ACHN (cell line): ENCODE data around the gene CYB5B.

Experiments
- DNase-seq: peaks from one replicate; pipeline ENCODE4 v3.0.0-alpha.2; 2015
- in situ Hi-C: cut with HindIII; loops from 2 replicates; pipeline ENCODE4 v1.10.0; 2017; ENCODE audit warnings: low sequenced_read_pairs, low pct_ligation_motif_present, low pct_unique_long_range_greater_than_20kb

The CYB5B gene

DNA sequence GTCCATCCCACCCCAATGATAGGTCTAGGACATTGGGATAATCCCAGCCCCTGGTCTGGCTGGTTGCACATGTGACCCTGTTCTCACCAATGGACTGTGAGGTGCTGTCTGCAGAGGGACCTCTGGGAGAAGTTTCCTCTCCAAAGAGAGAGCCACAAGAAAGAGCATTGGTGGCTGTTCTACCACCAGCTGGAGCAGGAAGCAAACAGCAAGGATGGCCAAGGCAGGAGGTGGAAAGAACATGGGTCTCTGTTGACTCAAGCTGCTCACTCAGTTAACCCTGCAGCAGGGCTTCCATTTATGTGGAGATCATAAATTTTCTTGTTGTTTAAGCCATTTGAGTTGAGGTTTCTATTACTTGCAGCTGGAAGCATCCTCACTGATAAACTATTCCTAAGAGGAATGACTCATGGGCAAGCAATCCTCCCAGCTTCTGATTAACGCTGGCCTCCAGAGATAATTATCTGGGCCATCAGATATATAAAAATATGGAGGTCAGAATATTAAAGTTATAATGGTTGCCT is 52.6 kb downstream of the CYB5B start:
- in situ Hi-C loops, result no loop called here
- DNase-seq, result peak; percentile 95

- peak; percentile 54 for DNase-seq
- in situ Hi-C loops, result no loop called here
Observed at GRCh38 chr16:69477546-69477945, 53.1 kb downstream of the CYB5B start.

GRCh38 chr16:69478685-69479084 is 54.3 kb downstream of the CYB5B start:
- no peak for DNase-seq
- in situ Hi-C loops, result no loop called here

DNA sequence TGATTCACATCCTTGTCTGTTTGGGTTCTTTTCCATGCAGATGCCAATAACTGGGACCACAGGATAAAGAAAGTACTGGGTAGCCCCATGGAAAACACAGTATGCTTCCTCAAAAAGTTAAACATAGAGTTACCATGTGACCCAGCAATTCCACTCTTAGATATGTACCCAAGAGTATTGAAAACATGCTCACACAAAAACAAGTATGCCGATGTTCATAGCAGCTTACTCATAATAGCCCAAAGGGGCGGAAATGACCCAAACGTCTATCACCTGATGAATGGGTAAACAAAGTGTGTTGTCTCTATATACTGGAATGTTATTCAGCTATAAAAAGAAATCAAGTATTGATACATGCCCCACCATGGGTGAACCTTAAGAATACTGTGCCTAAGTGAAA is 55.4 kb downstream of the CYB5B start:
- DNase-seq, result no peak
- in situ Hi-C loops, result no loop called here

GRCh38 chr16:69481901-69482341 is 57.5 kb downstream of the CYB5B start:
- in situ Hi-C loops, result no loop called here

DNA sequence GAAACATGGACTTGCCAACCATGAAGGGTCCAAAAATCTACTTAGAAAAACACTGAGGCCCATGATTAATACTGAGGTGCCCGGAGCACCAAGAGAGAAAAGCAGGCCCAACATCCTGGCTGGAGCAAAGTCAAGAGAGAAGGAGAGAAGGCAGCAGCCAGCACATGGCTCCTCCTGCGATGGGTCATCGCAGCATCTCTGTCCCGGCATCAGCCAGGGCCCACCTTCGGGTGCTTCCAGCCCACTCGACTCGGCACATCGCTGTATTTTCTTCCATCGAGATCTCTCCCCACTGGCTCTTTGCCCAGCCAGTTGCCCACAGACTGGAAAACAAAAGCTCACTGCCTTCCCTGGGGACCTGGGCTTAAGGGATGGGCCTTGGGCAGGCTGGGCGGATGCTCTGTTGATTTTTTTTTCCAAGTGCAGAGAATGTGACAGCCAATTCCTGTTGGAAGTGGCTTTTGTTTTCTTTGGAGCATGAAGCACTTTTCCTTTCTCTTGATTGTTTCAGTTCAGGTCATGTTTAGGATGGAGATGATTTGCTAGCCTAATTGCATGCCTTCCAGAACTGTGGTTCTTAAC is 58.1 kb downstream of the CYB5B start:
- in situ Hi-C loops, result no loop called here
- peak; percentile 11 for DNase-seq

More at GRCh38 chr16:69481901-69482341, 57.5 kb downstream of the CYB5B start:
- no peak for DNase-seq

- no peak for DNase-seq
- in situ Hi-C loops, result no loop called here
Observed at GRCh38 chr16:69483611-69484010, 59.2 kb downstream of the CYB5B start.

GRCh38 chr16:69485361-69485760 is 60.9 kb downstream of the CYB5B start:
- in situ Hi-C loops, result no loop called here

DNA sequence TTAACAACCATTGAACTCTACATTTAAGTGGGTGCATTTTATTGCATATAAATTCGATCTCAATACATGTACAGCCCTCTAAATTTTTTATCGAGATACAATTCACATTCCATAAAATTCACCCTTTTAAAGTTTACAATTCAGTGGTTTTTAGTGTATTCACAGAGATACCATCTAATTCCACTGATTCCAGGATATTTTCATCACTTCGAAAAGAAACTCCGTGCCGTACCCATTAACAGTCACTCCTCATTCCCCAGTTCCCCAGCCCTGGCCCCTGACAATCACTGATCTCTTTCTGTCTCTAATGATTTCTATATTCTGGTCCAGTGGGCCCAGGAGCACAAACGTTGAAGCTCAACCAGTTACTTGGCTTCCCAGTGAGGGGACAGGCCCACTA is 61.4 kb downstream of the CYB5B start:
- in situ Hi-C loops, result no loop called here
- DNase-seq, result no peak

More at GRCh38 chr16:69485361-69485760, 60.9 kb downstream of the CYB5B start:
- no peak for DNase-seq

- DNase-seq, result no peak
- in situ Hi-C loops, result no loop called here
Observed at GRCh38 chr16:69486272-69486671, 61.9 kb downstream of the CYB5B start.

- no peak for DNase-seq
- in situ Hi-C loops, result no loop called here
Observed at GRCh38 chr16:69486724-69487123, 62.3 kb downstream of the CYB5B start.

DNA sequence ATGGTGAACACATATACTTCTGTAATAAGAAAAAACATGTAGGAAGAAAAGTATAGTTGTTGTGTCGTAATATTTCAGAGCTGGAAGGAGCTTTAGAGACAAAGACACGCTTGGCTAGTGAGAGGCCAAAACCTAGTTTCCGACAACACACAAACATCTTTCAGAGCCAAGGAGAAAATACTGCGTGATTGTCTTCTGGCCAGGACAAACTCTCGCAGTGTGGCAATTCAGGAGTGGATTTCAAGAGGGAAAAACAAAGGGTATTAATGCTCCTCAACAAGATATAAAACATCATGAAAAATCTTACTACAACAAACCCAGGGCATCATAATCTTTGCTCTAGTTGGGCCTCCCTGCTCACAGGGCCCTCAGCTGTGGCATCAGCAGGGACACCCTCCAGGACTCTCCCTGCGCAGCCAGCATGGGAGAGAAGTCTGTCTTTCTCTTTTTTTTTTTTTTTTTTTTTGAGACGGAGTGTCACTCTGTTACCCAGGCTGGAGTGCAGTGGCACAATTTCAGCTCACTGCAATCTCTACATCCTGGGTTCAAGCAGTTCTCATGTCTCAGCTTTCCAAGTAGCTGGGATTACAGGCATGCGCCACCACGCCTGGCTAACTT is 66.4 kb downstream of the CYB5B start:
- in situ Hi-C loops, result no loop called here

DNA sequence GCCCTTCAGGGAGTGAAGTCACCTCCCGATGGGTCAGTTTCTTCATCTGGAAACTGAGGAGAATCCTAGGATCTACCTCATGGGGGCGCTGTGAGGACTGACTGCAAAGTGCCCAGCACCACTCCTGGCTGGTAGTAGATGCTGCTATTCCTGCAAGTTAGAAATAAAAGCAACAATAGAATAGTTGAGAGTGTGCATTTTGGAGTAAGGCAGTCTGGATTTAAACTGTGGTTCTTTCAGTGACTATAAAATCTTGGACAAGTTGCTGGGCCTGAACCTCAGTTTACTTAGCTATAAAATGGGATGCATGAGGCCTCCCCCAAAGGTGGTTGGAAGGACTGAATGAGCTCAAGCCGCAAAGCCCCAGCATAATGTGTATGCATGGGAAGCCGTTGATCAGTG is 70.6 kb downstream of the CYB5B start:
- in situ Hi-C loops, result no loop called here
- peak; percentile 60 for DNase-seq

More for the DNA sequence above, 66.4 kb downstream of the CYB5B start:
- no peak for DNase-seq

- DNase-seq, result no peak
- in situ Hi-C loops, result no loop called here
Observed at GRCh38 chr16:69495821-69496220, 71.4 kb downstream of the CYB5B start.

DNA sequence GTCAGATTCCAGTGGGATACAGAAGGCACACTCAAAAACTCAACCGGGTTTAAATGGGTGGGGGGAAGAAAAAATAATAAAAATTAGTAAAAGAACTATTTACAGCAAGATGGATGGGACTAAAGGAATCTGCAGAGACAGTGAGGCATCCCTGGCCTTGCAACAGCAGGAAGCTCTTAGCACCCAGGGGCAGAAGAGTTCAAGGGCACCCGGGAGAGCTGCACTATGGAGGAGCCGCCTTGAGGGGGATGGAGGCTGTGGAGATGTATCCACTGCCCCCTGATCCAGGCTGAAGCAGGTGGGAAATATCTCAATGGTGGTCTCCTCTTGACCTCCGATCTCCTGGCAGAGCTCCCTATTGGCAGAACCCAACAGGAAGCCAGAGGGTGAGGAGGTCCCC is 72.0 kb downstream of the CYB5B start:
- in situ Hi-C loops, result no loop called here
- DNase-seq, result no peak

DNA sequence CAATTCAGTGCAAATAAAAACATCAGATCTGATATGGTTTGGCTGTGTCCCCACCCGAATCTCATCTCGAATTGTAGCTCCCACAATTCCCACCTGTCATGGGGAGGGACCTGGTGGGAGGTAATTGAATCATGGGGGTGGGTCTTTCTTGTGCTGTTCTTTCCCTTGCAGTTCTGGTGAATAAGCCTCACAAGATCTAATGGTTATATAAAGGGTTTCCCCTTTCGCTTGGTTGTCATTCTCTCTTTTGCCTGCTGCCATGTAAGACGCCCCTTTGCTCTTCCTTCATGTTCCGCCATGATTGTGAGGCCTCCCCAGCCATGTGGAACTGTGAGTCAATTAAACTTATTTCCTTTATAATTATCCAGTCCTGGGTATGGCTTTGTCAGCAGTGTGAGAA is 72.5 kb downstream of the CYB5B start:
- no peak for DNase-seq
- in situ Hi-C loops, result no loop called here

- in situ Hi-C loops, result no loop called here
- no peak for DNase-seq
Observed at GRCh38 chr16:69497876-69498596, 73.6 kb downstream of the CYB5B start.

- in situ Hi-C loops, result no loop called here
- DNase-seq, result no peak
Observed at GRCh38 chr16:69498926-69499325, 74.5 kb downstream of the CYB5B start.

DNA sequence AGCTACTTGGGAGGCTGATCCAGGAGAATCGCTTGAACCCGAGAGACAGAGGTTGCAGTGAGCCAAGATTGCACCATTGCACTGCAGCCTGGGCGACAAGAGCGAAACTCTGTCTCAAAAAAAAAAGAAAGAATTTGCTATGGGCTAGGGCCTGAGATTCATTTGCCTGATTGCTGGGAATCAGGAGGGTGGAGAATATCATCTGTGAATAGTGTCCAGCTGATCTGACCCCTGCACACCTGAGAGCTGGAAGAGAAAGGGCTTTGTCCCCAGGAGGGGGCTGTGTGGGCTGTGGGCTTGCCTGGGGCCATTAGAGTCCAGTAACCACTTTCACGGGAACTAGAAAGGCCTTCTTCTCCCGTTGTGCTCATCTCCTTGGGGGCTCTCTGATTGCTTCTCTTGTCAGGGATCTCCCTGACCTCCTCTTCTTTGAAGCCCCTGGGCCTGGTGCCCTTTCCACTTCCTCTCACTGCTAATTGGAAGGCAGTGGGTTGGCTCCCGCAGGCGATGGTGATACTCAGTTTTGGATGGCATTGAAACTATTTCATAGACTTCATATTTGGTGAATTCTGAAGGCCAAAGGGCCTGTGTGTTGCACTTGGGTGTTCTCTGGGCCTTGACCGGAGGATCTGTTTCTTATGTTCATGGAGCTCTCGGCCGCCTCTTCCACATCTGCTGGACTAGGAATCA is 75.3 kb downstream of the CYB5B start:
- DNase-seq, result no peak
- in situ Hi-C loops, result no loop called here
